ENCODE data around the gene NCAPD3.
A peak's percentile ranks its signal among the peaks of the same experiment; 100 is the strongest.
"Not testable (repeated sequence)": the region's sequence is repeated elsewhere in the genome, so short reads cannot be mapped to it uniquely, and the experiment has no call there.

Gene NCAPD3, protein sequence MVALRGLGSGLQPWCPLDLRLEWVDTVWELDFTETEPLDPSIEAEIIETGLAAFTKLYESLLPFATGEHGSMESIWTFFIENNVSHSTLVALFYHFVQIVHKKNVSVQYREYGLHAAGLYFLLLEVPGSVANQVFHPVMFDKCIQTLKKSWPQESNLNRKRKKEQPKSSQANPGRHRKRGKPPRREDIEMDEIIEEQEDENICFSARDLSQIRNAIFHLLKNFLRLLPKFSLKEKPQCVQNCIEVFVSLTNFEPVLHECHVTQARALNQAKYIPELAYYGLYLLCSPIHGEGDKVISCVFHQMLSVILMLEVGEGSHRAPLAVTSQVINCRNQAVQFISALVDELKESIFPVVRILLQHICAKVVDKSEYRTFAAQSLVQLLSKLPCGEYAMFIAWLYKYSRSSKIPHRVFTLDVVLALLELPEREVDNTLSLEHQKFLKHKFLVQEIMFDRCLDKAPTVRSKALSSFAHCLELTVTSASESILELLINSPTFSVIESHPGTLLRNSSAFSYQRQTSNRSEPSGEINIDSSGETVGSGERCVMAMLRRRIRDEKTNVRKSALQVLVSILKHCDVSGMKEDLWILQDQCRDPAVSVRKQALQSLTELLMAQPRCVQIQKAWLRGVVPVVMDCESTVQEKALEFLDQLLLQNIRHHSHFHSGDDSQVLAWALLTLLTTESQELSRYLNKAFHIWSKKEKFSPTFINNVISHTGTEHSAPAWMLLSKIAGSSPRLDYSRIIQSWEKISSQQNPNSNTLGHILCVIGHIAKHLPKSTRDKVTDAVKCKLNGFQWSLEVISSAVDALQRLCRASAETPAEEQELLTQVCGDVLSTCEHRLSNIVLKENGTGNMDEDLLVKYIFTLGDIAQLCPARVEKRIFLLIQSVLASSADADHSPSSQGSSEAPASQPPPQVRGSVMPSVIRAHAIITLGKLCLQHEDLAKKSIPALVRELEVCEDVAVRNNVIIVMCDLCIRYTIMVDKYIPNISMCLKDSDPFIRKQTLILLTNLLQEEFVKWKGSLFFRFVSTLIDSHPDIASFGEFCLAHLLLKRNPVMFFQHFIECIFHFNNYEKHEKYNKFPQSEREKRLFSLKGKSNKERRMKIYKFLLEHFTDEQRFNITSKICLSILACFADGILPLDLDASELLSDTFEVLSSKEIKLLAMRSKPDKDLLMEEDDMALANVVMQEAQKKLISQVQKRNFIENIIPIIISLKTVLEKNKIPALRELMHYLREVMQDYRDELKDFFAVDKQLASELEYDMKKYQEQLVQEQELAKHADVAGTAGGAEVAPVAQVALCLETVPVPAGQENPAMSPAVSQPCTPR (N-terminal part only)

DNA sequence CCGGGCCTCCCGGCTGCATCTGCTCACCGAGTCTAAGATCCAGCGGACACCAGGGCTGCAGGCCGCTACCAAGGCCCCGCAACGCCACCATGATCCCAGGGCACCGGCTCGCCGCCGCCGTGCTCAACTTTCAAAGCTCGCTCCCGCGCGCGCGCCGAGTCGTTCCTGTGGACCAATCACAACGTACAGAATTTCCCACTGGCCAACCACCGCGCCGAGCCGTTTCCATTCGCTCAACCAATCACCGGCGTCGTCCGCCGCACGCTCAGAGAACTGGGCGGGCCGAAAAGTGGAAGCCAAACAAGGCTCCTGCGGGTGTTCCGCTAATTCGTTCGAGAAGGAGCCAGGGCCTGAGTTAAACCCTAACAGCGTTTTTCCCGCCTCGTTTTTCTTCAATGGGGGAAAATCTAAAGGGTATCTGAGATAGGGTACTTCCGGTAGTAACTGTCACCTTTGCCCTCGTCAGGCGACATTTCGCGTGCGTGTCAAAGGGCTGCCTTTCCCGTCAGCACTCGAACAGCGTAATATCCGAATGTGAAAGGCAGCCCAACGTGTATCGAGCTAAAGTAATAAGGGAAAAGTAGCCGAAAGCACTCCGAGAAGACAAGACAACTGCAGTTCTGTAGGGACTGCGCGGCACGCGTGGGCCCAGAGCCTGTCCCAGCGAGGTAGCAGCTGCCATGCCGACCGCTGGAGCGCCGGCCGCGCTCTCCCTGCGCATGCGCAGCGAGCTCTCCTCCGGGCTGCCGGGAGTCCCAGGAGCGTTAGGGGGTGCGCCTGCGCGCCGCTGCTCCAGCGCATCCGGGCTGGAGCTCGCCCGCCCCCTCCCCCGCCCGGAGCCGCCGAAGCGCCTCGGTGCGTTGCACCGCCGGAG is at the start of gene NCAPD3, which contains the start of gene VPS26B:
Gene NCAPD3 (minus strand): TSS at position 132 of the 874 bp plus-strand sequence. CDS start 41 bp downstream, at position 91.
Gene VPS26B (plus strand): TSS at position 836 of the 874 bp plus-strand sequence. CDS start 452 bp downstream, outside the sequence.
- peak; percentile 98 for DNase-seq

DNA sequence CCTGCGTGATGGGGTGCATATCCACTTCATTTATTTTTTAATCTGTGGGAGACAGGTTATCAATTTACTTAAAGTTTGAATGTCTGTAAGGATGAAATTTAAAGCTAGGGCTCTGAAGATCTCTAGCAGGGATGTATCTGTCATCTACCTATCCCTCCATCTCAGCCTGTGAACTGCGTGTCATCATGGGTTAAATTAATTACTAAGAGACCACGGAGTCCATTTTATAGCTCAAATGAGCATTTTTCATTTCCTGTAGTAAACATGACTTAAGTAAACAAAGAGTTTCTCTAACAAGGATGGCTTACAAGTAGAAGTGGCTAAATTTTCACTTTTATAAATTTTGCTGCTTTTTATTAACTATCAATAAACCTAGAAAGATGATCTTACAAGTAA is 49.5 kb upstream of the NCAPD3 start:
- no peak for DNase-seq

DNA sequence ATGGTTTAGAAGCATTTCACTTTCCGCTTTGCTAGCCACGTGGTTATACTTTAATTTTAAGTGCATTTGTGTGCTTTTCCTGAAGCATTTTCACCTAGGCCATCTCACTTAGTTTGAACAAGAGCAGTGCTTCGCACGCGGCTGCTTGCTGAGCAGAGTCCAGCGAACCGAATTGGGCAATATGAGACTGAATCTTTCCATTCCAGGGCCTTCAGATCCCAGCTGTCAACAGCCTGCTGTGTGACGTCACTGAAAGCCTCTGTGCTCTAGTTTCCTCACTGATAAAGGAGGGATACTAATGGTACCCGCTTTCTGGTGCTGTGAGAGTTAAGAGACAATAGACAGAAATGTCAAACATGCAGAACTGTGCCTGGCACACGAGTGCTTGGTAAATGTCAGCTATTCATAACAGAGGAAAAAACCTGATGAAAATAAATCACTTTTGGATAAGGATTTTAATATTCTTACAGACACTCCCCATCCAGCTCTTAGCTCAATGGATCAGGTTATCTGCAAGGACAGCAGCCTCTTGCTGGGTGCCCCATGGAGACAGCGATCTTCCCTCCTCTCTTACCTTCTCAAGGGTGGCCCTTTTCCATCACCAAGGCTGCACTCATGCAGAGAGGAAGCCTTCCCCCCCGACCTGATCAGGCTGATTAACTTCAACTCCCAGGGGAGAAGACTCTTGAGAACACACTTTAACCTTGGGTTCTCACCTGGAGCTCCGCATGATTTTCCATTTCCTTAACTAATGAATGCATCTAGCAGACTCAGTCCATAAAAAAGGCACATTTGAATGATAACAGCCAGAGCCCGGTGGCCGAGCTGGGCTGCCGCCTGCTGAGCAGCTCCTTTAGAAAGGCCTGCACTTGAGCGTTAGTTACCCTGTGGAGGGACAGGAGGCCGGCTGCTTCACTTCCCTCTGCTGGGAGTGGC is 48.9 kb upstream of the NCAPD3 start:
- peak; percentile 57 for DNase-seq

DNA sequence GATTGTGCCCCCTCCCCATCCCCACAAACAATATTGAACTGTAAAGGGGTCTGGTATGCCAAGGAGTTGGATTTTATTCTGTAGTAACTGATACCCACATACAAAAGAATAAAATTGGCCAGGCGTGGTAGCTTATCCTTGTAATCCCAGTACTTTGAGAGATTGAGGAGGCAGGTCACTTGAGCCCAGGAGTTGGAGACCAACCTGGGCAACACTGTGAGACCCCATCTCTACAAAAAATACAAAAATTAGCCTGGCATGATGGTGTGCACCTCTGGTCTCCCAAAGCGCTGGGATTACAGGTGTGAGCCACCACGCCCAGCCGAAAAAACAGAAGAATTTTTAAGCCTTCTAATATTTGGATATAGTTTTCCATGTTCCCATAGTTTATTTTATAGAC is 48.2 kb upstream of the NCAPD3 start:
- peak; percentile 8 for DNase-seq

DNA sequence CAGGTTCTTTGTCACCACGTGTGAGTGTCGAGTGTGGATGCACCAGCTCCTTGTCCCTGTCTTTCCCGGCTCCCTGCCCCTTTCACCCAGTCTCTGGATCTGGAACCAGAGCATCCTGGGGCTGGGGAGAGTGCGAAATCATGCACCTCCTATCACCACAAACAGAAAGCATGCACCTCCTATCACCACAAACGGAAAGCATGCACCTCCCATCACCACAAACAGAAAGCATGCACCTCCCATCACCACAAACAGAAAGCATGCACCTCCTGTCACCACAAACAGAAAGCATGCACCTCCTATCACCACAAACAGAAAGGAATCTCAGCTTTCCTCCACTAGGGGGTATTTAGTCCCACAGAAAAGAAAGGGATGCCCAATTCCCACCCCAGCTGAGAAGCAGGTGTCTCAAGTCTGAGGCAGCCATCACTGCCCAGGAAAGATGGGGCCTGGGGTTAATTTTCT is 46.5 kb upstream of the NCAPD3 start:
- no peak for DNase-seq

DNA sequence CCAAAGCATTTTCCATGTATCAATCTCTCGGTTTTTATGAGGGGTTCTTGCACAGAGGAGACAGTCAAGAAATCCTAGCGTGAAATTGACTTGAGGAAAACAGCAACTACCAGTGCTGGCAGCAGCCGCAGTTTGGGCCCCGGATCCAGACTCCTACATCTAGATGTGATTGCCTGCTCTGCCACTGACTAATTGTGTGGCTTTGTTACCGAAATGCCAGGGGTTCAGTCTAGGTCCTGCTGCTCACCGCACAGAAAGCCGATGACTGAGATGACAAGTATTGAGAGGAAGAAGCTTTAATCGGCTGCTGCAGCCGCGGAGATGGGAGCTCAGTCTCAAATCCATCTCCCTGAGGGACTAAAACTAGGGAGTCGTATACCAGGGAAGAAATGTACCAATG is 44.2 kb upstream of the NCAPD3 start:
- no peak for DNase-seq

DNA sequence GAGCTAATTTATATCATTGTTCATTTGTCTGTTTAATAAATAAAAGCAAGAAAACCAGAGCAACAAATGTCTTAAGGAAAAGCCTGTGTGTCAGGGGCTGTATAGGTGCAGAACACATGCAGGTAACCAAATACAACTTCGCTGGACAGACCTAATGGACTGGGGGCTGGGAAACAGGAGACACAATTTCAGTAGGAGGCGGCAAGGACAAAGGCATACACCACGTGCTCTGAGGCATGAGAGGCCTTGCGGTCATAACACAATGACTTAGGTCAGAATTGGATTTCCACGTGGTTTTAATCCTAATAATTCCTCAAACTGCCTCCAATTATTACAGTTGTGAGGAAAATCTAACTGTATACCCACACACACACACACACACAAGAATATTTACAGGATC is 43.7 kb upstream of the NCAPD3 start:
- no peak for DNase-seq

DNA sequence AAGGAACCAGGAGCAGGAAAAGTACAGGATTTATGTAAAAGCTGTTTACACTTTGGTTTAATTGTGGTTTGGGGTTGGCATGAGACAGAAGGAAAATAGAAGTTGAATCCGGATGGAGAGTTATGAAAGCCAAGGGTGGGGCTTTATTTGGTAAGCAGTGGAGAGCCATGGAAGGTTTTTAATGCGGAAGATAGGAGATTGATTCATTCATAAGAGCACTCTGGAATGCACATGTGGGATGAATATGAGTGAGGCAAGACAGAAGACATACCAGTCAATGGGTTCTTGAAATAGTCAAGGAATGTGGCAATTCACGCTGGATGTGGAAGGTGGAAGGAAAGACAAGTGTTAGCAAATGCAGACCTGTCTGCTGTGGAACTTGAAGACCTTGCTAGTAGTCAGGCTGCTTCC is 43.1 kb upstream of the NCAPD3 start:
- DNase-seq: no peak

DNA sequence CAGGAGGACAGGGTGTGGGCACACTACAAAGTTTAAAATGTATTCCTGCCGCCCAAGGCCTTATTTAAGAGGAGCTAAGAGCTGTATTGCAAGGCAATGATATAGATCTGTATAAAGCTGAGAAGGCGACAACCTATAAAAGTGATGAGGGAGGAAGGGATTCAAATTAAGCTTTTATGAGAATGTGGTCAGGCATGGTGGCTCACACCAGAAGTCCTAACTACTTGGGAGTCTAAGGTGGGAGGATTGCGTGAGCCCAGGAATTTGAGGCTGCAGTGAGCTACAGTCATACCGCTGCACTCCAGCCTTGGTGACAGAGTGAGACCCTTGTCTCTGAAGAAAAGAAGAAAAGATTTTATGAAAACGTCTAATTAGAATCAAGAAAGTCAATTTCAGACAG is 42.7 kb upstream of the NCAPD3 start:
- DNase-seq: no peak

DNA sequence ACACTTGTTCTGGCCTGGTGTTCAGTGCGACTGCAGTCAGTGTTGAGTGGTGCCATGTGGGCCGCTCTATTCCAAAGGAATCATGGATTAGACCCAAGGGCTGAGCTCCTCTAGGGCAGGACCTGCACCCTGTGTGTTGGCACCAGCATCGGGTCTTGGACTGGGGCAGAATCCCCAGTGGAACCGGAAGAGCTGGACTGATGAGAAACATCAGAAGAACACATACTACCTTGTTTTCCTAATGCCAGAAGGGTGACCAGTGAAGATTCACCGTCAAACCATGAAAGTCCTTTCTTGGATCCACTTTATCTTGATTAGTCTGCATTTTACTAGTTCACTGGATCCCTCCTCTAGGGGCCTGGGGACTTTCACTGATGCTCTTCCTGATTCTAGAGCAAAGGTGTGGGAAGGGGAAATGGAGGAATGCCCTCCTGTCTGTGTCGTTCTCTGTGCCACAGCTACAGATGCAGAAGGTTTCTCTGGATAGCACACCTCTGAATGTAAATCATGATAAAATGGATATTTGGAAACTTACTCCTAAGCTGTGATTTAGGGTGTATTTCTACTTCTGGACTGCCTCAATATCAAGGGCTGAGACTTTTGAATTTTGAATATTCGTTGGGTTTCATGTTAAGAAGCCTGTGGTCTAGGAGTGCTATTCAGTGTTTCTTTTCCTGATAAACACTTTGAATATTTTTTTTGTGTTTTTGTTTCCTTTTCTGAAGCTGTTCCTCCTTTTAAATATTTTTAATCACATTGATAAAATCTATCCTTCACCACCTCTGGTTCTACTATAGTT is 41.4 kb upstream of the NCAPD3 start:
- no peak for DNase-seq

DNA sequence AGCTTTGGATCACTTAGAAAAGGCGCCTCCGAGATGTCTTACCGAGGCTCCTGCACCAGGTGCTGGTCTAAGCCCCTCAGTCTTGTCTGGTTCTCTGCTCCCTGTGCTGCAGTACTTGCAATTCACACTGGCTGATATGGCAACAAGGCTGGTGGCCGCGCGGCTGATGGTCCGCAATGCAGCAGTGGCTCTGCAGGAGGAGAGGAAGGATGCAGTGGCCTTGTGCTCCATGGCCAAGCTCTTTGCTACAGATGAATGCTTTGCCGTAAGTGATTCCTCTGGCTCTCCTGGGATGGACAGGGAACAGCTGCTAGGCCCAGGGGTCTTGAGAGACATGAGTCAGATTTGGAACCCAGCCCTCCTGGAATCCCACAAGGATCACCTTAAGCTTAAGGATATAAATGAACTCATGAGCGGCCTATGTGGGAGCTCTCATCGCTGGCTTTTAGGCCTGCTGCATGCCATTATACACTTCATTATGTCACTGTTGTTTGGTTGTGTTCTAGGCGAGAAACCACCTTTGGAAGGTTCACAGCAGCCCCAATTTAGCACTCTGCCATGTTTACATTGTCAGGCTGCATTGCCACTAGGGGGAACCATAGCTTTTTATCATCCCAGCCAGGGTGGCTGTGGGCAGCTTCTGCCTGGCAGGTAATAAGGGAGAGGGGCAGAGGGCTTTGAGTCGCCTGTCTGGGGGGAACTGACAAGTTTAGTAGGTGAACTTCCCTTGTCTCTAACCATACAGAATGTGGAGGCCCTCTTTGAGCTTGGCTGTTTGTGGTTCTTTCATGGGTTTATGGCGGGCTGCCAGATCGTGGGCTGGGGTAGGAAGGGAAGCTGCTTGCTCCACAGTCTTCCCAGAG is 38.1 kb upstream of the NCAPD3 start:
- peak; percentile 68 for DNase-seq

DNA sequence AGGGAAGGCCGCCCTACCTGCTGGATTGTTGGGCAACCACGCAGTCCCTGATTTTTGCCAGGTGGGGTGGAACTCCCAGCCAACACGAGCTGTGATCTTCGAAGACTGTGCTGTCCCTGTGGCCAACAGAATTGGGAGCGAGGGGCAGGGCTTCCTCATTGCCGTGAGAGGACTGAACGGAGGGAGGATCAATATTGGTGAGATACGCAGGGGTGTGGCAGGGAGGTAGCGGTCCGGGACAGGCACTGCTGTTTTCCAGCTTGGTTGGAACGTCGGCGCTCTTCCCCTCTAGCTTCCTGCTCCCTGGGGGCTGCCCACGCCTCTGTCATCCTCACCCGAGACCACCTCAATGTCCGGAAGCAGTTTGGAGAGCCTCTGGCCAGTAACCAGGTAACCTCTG is 37.2 kb upstream of the NCAPD3 start:
- DNase-seq: no peak

DNA sequence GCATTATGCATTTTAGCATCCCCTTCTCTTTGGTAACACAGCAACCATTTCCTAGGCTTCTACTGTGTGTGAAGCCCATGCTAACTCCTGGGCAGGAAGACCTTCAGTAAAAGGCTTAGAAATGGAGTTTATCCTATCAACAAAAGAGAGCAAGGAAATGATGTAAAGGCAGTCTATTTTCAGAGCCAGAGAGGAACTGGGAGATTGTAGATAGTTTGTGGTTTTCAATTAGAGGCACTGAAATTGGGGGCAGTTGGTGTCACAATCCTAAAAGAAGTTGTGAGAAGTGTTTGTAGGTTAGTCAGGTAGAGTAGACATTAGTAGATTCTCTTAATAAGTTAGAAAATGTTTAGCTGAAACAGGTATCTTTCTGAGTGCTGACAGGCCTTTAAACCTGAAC is 36.7 kb upstream of the NCAPD3 start:
- no peak for DNase-seq

DNA sequence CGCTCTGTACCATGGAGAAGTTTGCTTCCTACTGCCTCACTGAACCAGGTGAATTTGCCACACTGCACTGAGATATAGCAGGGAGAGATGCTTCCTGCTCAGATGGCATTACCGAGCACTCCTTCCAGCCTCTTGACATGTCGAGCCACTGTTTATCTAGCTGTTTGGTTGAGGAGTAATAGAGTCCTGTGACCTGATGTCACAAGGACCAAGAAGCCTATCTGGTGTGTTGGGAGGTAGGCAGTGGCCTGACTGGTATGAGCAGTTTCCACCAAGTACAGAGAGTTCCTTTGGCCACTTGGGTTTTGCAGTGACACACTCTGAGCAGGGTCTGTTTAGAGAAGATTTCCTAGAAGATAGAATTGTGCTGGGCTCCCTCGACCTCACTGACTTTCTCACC is 34.8 kb upstream of the NCAPD3 start:
- DNase-seq: no peak

DNA sequence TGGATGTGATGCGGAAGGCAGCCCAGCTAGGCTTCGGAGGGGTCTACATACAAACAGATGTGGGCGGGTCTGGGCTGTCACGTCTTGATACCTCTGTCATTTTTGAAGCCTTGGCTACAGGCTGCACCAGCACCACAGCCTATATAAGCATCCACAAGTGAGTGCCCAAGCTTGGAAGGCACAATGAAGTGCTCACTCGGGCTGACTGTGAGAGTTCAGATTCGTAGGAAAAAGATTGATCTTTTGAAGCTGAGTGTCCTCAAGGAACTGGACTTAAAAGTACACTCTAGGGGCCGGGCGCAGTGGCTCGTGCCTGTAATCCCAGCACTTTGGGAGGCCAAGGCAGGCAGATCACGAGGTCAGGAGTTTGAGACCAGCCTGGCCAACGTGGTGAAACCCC is 33.3 kb upstream of the NCAPD3 start:
- DNase-seq: no peak

DNA sequence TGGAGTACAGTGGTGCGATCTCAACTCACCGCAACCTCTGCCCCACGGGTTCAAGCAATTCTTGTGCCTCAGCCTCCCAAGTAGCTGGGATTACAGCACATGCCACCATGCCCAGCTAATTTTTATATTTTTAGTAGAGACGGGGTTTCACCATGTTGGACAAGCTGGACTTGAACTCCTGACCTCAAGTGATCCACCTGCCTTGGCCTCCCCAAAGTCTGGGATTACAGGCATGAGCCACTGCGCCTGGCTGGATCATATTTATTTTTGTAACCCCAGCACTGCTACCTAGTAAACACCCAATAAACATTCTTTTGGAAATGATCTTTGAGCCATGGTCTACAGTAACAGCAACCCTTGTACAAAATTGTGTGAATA is 31.4 kb upstream of the NCAPD3 start:
- not testable (repeated sequence) for DNase-seq

DNA sequence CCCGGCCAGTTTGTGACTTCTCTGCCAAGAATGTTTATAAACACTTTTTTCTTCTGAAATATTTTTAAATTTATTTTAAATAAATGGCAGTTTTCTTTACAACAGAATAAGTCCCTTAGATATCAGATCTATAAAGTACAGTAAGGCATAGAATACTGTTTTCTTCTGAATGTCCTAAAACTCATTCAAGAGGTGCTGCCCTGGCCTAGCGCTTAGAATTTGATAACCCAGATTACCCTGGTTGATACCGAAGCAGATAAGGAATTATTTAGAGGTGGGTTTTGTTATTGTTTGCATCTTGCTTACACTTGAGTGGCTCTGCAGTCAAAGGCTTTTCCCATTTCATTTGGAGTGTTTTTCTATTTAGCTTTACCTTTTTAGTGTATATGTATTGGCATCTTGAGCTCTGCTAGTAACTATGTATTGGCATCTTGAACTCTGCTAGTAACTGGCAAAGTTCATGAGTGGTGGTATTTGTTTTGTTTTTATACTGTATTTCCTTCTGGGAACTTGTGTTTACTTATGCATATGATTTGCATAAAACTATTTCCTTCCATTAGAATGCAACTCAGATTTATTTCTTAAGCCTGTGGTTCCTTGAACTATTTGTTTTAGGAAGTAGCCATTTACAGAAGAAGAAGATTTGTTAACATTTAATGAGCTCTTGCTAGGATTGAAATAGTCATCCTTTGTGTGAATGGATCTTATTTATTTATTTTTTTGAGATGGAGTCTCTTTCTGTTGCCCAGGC is 30.8 kb upstream of the NCAPD3 start:
- DNase-seq: no peak

Data from islet precursor cell (in vitro differentiated cells).